ENCODE measurements around the gene SSX2IP. TPM values are rescaled to one million over a fixed set of nuclear protein-coding genes. Genes with fewer than 3 reads are reported as not detected.
A peak's percentile ranks its signal among the peaks of the same experiment; 100 is the strongest.

SSX2IP gene
- total and polyA plus RNA-seq, 4 experiments from 2014 or later = 5.7 to 11.8 (median 7.9) TPM

GRCh38 chr1:84669831-84670230 is 20.4 kb downstream of the SSX2IP start:
- Histone ChIP-seq H3K9me3 (ENCODE audit: control insufficient read depth in 1 of 2, low read length in 2 of 2) (no peaks in the 10 kb centered on the region), H3K27ac (ENCODE audit: low read depth, low read length) (no peak overlapping the region), H3K4me3 (ENCODE audit: low read length in 2 of 2) (no peak overlapping the region), H3K36me3 (ENCODE audit: insufficient read depth, low read length) (no peaks in the 10 kb centered on the region), H3K4me1 (ENCODE audit: insufficient read depth, low read length) (no peaks in the 10 kb centered on the region), H3K27me3 (ENCODE audit: insufficient read depth, low read length) (no peaks in the 10 kb centered on the region)
- no peak overlapping the region for H3K4me3 Mint-ChIP-seq
- peaks cover 3 to 7% of the 10 kb centered on the region in 2 donors for H3K36me3 Mint-ChIP-seq
- ChIA-PET POLR2A (ENCODE audit: partially characterized antibody) (no interaction called here), CTCF (ENCODE audit: partially characterized antibody) (interaction anchor here (0.8 to 2.5 kb wide), 5 partner anchors 9 to 103 kb away, joined by 5 to 28 read pairs (median 8); no protein-coding TSS in a partner anchor)
- DNase-seq = no peak
- peaks cover 4 to 12% (median 7%) of the 10 kb centered on the region in 4 donors for H3K4me1 Mint-ChIP-seq
- H3K27me3 Mint-ChIP-seq = no peaks in the 10 kb centered on the region
- intact Hi-C loops (cut with micrococcal nuclease) = loop anchor here (2.0 kb wide), 1 partner anchor 23 kb away; no protein-coding TSS in a partner anchor
- no peaks in the 10 kb centered on the region for H3K9me3 Mint-ChIP-seq
- H3K27ac Mint-ChIP-seq = no peak overlapping the region

GRCh38 chr1:84668185-84668584 is 22.1 kb downstream of the SSX2IP start:
- CTCF ChIA-PET (ENCODE audit: partially characterized antibody) = interaction anchor here (0.7 to 2.5 kb wide), 11 partner anchors 9 to 527 kb away, joined by 3 to 28 read pairs (median 4); no protein-coding TSS in a partner anchor
- Mint-ChIP-seq H3K4me3 (no peak overlapping the region), H3K36me3 (peaks cover 3 to 7% of the 10 kb centered on the region in 2 donors), H3K9me3 (no peaks in the 10 kb centered on the region), H3K27ac (no peak overlapping the region), H3K27me3 (no peaks in the 10 kb centered on the region), H3K4me1 (peaks cover 3 to 6% (median 5%) of the 10 kb centered on the region in 4 donors)
- no peaks in the 10 kb centered on the region for H3K9me3 ChIP-seq (ENCODE audit: control insufficient read depth in 1 of 2, low read length in 2 of 2)
- POLR2A ChIA-PET (ENCODE audit: partially characterized antibody) = no interaction called here
- DNase-seq = no peak
- H3K36me3 ChIP-seq (ENCODE audit: insufficient read depth, low read length) = no peaks in the 10 kb centered on the region
- H3K4me1 ChIP-seq (ENCODE audit: insufficient read depth, low read length) = no peaks in the 10 kb centered on the region
- H3K27ac ChIP-seq (ENCODE audit: low read depth, low read length) = no peak overlapping the region
- H3K27me3 ChIP-seq (ENCODE audit: insufficient read depth, low read length) = no peaks in the 10 kb centered on the region
- intact Hi-C loops (cut with micrococcal nuclease) = loop anchor here (1.0 to 2.0 kb wide), 3 partner anchors 25 to 85 kb away; no protein-coding TSS in a partner anchor
- H3K4me3 ChIP-seq (ENCODE audit: low read length in 2 of 2) = no peak overlapping the region

DNA sequence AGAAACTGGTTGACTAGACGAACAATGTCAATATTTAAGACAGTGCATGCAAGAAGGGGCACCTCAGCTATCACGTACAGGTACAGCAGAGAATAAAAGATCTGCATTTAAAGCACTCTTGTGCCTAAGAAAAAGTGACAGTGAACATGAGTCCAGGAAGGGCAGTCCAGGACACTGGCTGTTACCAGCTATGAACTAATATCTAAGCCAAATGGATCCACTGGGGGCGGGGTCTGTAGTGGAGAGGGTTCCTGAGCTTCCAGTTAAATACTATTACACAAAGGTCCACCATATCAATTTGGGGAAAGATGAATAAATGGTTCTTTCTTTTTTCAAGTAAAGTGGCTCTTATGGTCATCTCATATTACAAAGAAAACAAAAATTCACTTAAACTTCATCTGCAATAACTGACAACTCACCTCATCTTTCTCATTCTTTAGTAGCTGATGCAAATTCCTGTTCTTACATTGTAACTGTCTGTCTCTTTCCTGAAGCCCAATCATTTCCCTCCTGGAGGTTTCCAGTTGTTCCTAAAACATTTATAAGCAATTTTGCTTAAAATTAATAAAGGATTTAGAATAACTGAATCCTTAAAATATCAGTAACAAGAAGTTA is 24.5 kb downstream of the SSX2IP start:
- Histone ChIP-seq H3K27me3 (ENCODE audit: insufficient read depth, low read length) (no peaks in the 10 kb centered on the region), H3K36me3 (ENCODE audit: insufficient read depth, low read length) (no peaks in the 10 kb centered on the region), H3K4me1 (ENCODE audit: insufficient read depth, low read length) (no peaks in the 10 kb centered on the region), H3K9me3 (ENCODE audit: control insufficient read depth in 1 of 2, low read length in 2 of 2) (no peaks in the 10 kb centered on the region), H3K27ac (ENCODE audit: low read depth, low read length) (no peak overlapping the region), H3K4me3 (ENCODE audit: low read length in 2 of 2) (no peak overlapping the region)
- ChIA-PET CTCF (ENCODE audit: partially characterized antibody) (no interaction called here), POLR2A (ENCODE audit: partially characterized antibody) (no interaction called here)
- H3K4me3 Mint-ChIP-seq = no peak overlapping the region
- no peak for DNase-seq
- peaks cover 8 to 13% of the 10 kb centered on the region in 2 donors for H3K36me3 Mint-ChIP-seq
- no peaks in the 10 kb centered on the region for H3K9me3 Mint-ChIP-seq
- H3K4me1 Mint-ChIP-seq = no peaks in the 10 kb centered on the region
- peak overlapping the region in 1 of 7 donors; percentile 10 for H3K27ac Mint-ChIP-seq
- intact Hi-C loops (cut with micrococcal nuclease) = no loop called here
- H3K27me3 Mint-ChIP-seq = no peaks in the 10 kb centered on the region

DNA sequence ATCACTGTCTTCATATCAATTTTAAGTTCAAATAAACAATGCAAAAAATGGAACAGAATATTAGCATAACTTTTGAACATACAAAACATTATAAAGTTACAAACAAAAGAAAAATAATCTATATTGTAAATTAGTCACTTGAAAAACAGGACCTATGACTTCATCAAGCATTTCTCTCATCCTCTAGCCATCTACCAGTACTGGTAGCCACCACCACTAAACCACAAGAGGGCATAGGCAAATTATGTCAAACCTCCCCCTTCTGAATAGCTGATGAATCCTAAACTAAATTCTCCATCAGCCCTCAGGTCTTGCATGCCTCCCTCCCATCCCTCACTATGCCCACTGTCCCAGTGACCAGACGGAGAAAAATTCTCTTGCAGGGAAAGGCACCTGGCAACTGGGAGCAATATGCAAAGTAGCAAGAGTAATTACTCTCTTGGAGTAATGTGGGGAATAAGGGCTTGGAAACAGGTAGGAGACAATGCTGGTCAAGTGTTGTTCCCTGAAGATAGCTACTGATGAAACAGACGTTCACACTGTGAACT is 37.1 kb downstream of the SSX2IP start:
- no peaks in the 10 kb centered on the region for H3K27me3 ChIP-seq (ENCODE audit: insufficient read depth, low read length)
- peaks cover 4% of the 10 kb centered on the region for H3K36me3 ChIP-seq (ENCODE audit: insufficient read depth, low read length)
- H3K27me3 Mint-ChIP-seq = no peaks in the 10 kb centered on the region
- no peak overlapping the region for H3K27ac Mint-ChIP-seq
- H3K4me3 Mint-ChIP-seq = no peak overlapping the region
- no peak overlapping the region for H3K27ac ChIP-seq (ENCODE audit: low read depth, low read length)
- H3K4me1 ChIP-seq (ENCODE audit: insufficient read depth, low read length) = no peaks in the 10 kb centered on the region
- ChIA-PET POLR2A (ENCODE audit: partially characterized antibody) (no interaction called here), CTCF (ENCODE audit: partially characterized antibody) (interaction anchor here (1.8 to 2.2 kb wide), 2 partner anchors 71 to 210 kb away, joined by 4 to 7 read pairs; no protein-coding TSS in a partner anchor)
- no peaks in the 10 kb centered on the region for H3K9me3 Mint-ChIP-seq
- intact Hi-C loops (cut with micrococcal nuclease) = no loop called here
- peaks cover 33 to 41% of the 10 kb centered on the region in 2 donors for H3K36me3 Mint-ChIP-seq
- H3K4me1 Mint-ChIP-seq = no peaks in the 10 kb centered on the region
- DNase-seq = peak in 1 of 5 donors; percentile 1
- no peak overlapping the region for H3K4me3 ChIP-seq (ENCODE audit: low read length in 2 of 2)
- no peaks in the 10 kb centered on the region for H3K9me3 ChIP-seq (ENCODE audit: control insufficient read depth in 1 of 2, low read length in 2 of 2)

DNA sequence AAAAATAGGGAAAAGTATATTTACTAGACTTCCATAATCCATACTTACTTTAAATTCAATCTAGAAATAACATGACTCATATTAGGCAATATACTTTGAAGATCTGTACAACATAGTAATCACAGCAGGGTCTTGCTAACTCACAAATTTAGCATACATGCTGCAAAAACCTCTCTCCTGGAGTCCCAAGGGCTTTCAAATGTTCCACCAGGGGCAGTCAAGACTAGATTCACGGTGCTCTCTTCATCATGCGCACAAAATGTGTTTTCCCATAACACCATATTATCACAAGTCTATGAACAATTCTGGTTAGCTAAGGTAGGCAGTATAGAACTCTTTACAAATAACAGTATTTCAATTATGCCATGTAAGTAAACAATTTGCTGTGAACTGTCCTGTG is 45.8 kb downstream of the SSX2IP start:
- intact Hi-C loops (cut with micrococcal nuclease) = no loop called here
- Mint-ChIP-seq H3K27me3 (no peaks in the 10 kb centered on the region), H3K27ac (no peak overlapping the region), H3K4me3 (no peak overlapping the region), H3K9me3 (no peaks in the 10 kb centered on the region), H3K4me1 (no peaks in the 10 kb centered on the region), H3K36me3 (peaks cover 7 to 8% of the 10 kb centered on the region in 2 donors)
- Histone ChIP-seq H3K27ac (ENCODE audit: low read depth, low read length) (no peak overlapping the region), H3K27me3 (ENCODE audit: insufficient read depth, low read length) (no peaks in the 10 kb centered on the region), H3K4me1 (ENCODE audit: insufficient read depth, low read length) (no peaks in the 10 kb centered on the region), H3K9me3 (ENCODE audit: control insufficient read depth in 1 of 2, low read length in 2 of 2) (no peaks in the 10 kb centered on the region), H3K36me3 (ENCODE audit: insufficient read depth, low read length) (no peaks in the 10 kb centered on the region), H3K4me3 (ENCODE audit: low read length in 2 of 2) (no peak overlapping the region)
- no peak for DNase-seq
- ChIA-PET CTCF (ENCODE audit: partially characterized antibody) (no interaction called here), POLR2A (ENCODE audit: partially characterized antibody) (no interaction called here)

DNA sequence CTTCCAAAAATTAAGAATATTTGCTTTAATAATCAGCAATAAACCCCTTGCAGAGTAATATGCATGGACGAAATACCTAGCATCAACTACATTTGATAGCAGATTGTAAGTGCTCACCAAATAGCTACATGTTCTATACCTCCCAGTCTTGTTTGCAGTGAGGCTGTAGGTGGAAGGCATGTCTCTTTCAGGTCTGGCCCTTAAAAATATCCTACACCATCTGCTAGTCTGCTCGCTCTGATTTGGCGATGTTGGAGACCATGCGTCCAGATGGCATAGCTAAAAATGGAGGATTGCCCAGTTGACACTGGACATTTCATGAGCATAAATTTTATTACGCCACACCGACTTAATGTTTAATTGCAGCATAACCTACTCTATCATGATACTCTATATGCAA is 47.1 kb downstream of the SSX2IP start:
- Mint-ChIP-seq H3K36me3 (peaks cover 3% of the 10 kb centered on the region in 2 donors), H3K9me3 (no peaks in the 10 kb centered on the region), H3K4me1 (no peaks in the 10 kb centered on the region), H3K27ac (no peak overlapping the region), H3K27me3 (no peaks in the 10 kb centered on the region), H3K4me3 (no peak overlapping the region)
- ChIA-PET CTCF (ENCODE audit: partially characterized antibody) (interaction anchor here (1.7 kb wide), 1 partner anchor 110 kb away, joined by 5 read pairs; no protein-coding TSS in a partner anchor), POLR2A (ENCODE audit: partially characterized antibody) (no interaction called here)
- intact Hi-C loops (cut with micrococcal nuclease) = no loop called here
- H3K36me3 ChIP-seq (ENCODE audit: insufficient read depth, low read length) = no peaks in the 10 kb centered on the region
- no peak overlapping the region for H3K4me3 ChIP-seq (ENCODE audit: low read length in 2 of 2)
- no peaks in the 10 kb centered on the region for H3K9me3 ChIP-seq (ENCODE audit: control insufficient read depth in 1 of 2, low read length in 2 of 2)
- no peaks in the 10 kb centered on the region for H3K27me3 ChIP-seq (ENCODE audit: insufficient read depth, low read length)
- no peak overlapping the region for H3K27ac ChIP-seq (ENCODE audit: low read depth, low read length)
- DNase-seq = no peak
- H3K4me1 ChIP-seq (ENCODE audit: insufficient read depth, low read length) = no peaks in the 10 kb centered on the region

GRCh38 chr1:84642774-84643173 is 47.5 kb downstream of the SSX2IP start:
- H3K27ac ChIP-seq (ENCODE audit: low read depth, low read length) = no peak overlapping the region
- Mint-ChIP-seq H3K9me3 (no peaks in the 10 kb centered on the region), H3K36me3 (peaks cover 3% of the 10 kb centered on the region in 2 donors), H3K4me1 (no peaks in the 10 kb centered on the region), H3K27ac (no peak overlapping the region), H3K27me3 (no peaks in the 10 kb centered on the region), H3K4me3 (no peak overlapping the region)
- ChIA-PET POLR2A (ENCODE audit: partially characterized antibody) (no interaction called here), CTCF (ENCODE audit: partially characterized antibody) (interaction anchor here (1.3 to 1.7 kb wide), 2 partner anchors 111 to 129 kb away, joined by 5 read pairs; no protein-coding TSS in a partner anchor)
- no peaks in the 10 kb centered on the region for H3K4me1 ChIP-seq (ENCODE audit: insufficient read depth, low read length)
- no peaks in the 10 kb centered on the region for H3K36me3 ChIP-seq (ENCODE audit: insufficient read depth, low read length)
- no peak for DNase-seq
- H3K27me3 ChIP-seq (ENCODE audit: insufficient read depth, low read length) = no peaks in the 10 kb centered on the region
- no peaks in the 10 kb centered on the region for H3K9me3 ChIP-seq (ENCODE audit: control insufficient read depth in 1 of 2, low read length in 2 of 2)
- intact Hi-C loops (cut with micrococcal nuclease) = no loop called here
- no peak overlapping the region for H3K4me3 ChIP-seq (ENCODE audit: low read length in 2 of 2)

All from CD4-positive, alpha-beta memory T cell (primary cell).